Fibroblast of pulmonary artery (primary cell): Measurements from ENCODE around the gene TOGARAM2.
A peak's percentile ranks its signal among the peaks of the same experiment; 100 is the strongest.

Source experiments
- DNase-seq: peaks from one replicate; pipeline ENCODE4 v3.0.0-alpha.2; 2010; ENCODE audit warnings: low read depth
- H3K4me3 ChIP-seq: replicated peaks from 2 replicates; pipeline ENCODE4 v1.5.1; 2011; ENCODE audit warnings: low read depth, mild to moderate bottlenecking, control low read depth, low read length, moderate library complexity
- TF ChIP-seq, protein P1 (sequence below): IDR thresholded peaks from 2 replicates; pipeline ENCODE4 v1.5.1; 2011; ENCODE audit warnings: mild to moderate bottlenecking, control low read depth, low read length, inconsistent platforms; ENCODE audit errors: missing control alignments

Gene TOGARAM2

DNA sequence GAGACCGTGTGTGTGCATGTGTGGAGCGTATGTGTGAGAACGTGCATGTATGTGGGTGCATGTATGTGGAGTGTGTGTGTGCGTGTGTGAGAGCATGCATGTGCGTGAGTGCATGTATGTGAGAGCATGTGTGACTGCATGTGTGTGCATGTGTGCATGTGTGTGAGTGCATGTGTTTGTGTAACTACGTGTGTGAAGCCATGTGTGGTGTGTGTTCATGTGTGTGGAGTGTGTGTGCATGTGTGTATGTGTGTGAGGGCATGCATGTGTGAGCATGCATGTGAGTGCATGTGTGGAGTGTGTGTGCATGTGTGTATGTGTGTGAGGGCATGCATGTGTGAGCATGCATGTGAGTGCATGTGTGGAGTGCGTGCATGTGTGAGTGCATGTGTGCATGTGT, 24.2 kb downstream of the TOGARAM2 start:
- DNase-seq = no peak
- H3K4me3 ChIP-seq = no peak overlapping the region
- TF ChIP-seq, protein P1, sequence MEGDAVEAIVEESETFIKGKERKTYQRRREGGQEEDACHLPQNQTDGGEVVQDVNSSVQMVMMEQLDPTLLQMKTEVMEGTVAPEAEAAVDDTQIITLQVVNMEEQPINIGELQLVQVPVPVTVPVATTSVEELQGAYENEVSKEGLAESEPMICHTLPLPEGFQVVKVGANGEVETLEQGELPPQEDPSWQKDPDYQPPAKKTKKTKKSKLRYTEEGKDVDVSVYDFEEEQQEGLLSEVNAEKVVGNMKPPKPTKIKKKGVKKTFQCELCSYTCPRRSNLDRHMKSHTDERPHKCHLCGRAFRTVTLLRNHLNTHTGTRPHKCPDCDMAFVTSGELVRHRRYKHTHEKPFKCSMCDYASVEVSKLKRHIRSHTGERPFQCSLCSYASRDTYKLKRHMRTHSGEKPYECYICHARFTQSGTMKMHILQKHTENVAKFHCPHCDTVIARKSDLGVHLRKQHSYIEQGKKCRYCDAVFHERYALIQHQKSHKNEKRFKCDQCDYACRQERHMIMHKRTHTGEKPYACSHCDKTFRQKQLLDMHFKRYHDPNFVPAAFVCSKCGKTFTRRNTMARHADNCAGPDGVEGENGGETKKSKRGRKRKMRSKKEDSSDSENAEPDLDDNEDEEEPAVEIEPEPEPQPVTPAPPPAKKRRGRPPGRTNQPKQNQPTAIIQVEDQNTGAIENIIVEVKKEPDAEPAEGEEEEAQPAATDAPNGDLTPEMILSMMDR = no peak

DNA sequence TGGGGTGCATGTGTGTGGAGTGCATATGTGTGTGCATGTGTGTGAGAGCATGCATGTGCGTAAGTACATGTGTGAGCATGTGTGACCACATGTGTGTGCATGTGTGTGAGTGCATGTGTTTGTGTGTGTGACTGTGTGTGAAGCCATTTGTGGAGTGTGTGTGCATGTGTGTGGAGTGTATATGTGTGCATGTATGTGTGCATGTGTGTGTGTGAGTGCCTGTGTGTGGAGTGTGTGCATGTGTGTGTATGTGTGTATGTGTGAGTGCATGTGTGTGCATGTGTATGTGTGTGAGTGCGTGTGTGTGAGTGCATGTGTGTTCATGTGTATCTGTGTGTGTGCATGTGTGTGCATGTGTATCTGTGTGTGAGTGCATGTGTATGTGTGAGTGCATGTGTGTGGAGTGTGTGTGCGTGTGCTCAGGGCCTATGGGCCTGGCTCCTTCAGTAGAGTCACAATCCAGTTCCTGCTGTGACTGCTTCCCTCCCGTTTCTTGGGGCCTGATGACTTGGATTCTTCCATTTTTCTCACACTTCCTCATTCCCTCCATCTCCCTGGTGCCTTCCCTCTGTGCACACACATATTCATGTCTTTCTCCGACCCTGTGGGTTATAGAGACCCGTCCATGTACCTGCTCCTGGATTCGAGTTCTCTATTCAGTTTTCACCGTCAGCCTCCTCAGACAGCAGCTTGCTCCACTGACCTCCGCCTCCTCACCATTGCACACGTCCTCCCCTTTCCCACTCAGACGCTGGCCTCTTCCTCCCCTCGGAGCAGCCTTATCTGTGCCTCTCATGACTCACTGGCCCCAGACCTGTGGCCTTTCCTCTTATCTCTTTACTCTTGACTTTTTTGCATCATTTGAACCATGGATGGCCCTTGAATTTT, 25.2 kb downstream of the TOGARAM2 start:
- TF ChIP-seq, protein P1 = no peak
- DNase-seq = peak; percentile 36

DNA sequence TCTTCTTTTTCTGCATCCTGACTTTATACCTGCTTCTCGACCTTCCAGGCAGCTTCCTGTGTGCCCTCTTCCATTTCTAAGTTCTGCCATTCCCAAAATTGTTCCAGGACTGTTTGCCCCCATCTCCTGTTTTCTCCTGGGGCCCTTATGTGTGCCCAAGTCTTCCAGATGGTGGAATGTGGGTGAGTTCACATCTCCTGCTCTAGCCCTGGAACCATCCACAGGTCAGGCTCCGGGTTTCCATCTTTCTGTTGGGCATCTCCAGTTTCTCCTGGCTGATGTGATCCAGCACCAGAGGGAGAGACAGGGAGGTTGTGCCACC, 25.8 kb downstream of the TOGARAM2 start:
- TF ChIP-seq, protein P1 = no peak
- DNase-seq = no peak
- H3K4me3 ChIP-seq = no peak overlapping the region

More for the DNA sequence above, 25.2 kb downstream of the TOGARAM2 start:
- no peak overlapping the region for H3K4me3 ChIP-seq

DNA sequence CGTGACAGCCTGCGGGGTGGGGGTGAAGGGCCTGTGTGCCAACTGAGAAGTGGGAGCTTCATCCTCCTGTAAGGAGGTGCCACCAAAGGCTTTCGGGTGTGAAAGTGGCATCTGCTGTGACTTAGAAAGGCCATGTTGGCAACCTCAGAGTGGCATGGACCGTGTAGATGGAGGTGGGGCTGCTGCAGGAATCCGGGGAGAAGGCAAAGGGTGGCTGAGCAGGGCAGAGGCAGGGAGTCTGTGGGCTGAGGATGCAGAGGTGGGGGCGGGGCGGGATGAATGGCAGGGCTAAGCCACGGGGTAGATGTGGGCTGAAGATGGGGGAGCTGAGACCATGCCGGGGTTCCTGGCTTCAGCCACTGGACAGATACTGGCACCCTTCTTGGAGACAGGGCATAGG, 28.2 kb downstream of the TOGARAM2 start:
- TF ChIP-seq, protein P1 = no peak
- DNase-seq = no peak
- no peak overlapping the region for H3K4me3 ChIP-seq

DNA sequence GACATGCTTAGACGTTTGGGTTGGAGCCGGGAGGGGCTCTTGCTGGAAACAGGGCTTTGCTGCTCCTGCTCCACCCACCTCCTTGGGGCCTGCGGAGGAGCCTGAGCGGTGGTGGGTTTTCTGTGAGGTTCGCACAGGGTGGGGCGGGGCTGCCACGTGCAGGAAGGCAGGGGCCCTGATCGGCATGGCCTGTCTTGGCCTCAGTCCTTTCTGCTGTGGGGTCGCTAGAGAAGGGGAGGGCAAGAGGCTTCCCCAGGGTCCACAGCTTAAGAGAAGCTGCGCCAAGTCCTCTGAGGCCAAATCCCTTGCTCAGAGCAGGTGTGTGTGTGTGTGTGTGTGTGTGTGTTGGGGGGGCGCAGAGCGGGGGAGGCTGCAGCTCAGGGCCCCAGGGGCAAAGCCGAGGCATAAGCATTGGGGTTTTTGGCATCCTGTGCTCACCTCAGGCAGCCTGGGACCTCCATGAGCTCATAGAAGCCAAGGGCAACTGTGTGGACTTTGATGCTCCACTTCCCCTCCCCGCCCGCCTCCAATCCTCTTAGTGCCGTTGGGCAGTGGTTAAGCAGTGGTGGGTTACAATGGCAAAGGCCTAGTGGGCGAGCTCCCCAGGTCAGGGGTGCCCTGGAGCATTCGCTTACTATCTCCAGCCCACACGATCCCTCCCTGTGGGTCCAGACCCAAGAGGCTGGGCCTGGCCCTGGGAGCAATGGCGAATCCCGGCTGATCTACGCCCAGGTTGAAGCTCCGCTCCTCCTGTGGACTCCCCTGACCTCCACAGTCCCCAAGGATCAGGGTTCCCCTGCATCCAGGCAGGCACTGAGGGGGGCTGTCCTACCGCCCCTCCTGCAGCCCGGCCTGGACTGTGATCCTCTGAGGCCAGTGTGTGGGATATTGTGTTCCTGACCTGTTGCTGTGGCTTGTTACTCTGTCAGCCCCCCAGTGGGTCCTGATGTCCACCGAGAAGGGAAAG, 28.9 kb downstream of the TOGARAM2 start:
- no peak for DNase-seq
- TF ChIP-seq, protein P1 = no peak
- H3K4me3 ChIP-seq = no peak overlapping the region

DNA sequence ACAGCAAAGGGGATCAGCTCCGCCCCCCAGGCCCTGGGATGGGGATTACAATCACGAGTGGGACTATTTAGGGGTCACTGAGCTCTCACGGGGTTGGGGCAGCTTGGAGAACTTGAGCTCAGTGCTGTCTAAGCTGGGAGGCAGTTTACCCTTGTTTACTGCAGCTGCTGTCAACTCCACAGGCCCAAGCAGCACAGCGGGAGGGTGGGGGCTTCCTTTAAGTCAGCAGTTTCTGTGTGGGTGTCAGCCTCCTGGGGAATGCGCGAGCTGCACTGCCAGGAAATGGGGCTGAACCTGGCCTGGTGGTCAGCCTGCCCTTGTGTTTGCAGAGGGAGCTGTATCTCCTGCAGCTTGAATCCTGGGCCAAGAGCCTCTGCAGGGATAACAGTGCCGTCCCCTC, 29.8 kb downstream of the TOGARAM2 start:
- peak; percentile 85 for DNase-seq
- H3K4me3 ChIP-seq = no peak overlapping the region
- TF ChIP-seq, protein P1 = no peak
